ENCODE results near the gene MBIP. TPM values are rescaled to one million over a fixed set of nuclear protein-coding genes. Genes with fewer than 3 reads are reported as not detected.

Gene MBIP
- total RNA-seq, 3 donors from 2014 or later = 40.2 to 46.0 (median 44.1) TPM

DNA sequence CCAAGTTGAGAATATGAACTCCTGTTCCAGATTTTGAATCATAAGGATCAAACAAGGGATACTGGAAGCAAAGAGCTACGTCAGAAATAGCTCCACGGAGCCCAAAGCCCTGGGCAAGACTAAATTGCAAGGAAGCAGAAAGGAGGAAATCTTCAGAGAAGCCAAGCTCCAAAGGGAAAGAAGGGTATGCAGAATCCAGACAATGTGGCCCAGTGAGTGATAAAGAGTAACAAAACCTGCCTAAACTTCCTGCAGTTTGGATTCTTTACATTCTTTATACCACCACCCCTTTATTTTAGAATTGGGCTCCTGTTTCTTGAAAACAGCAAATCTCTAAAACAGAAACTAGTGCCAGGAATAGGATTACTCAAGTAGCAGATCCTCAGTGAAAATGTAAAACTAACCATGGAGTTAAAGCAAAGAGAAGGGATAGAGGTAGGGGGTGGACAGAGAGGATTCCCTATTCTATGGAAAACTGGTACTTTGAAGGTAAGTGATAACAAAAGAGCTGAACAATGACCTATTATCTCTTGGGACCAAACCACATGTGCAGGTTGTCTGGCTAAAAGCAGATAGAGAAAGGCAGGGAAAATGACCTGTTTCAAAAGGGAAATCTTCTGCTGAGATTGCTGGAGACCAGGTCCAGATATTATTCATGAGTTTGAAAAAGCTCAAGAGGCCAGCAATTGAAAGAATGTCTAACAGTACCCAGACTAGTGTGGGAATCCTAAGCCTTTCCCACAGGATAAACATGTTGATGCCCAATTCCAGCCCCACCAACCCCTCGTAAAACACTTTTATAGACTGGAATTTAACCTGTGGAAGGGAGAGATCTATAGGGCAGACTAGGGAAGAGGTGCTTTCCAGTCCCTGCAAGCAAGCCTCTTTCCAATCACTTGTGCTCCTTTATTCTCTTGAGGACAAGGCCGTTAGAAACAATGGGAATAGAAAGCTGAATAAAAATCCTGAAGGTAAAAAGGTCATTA, 24.5 kb downstream of the MBIP start:
- Mint-ChIP-seq H3K27me3 (ENCODE audit: low read depth) (no peaks in the 10 kb centered on the region), H3K4me3 (no peak overlapping the region), H3K9me3 (no peaks in the 10 kb centered on the region), H3K36me3 (ENCODE audit: insufficient read depth) (peaks cover 27% of the 10 kb centered on the region), H3K4me1 (ENCODE audit: low read depth) (no peaks in the 10 kb centered on the region)
- no peak for ATAC-seq
- no peak for DNase-seq

- Mint-ChIP-seq H3K27me3 (ENCODE audit: low read depth) (no peaks in the 10 kb centered on the region), H3K4me1 (ENCODE audit: low read depth) (no peaks in the 10 kb centered on the region), H3K4me3 (no peak overlapping the region), H3K9me3 (no peaks in the 10 kb centered on the region), H3K36me3 (ENCODE audit: insufficient read depth) (peaks cover 27% of the 10 kb centered on the region)
- ATAC-seq (no peak), DNase-seq (no peak)
These were observed 25.9 kb downstream of the MBIP start for GRCh38 chr14:36294543-36294942.

GRCh38 chr14:36293824-36294223, 26.6 kb downstream of the MBIP start:
- no peak for DNase-seq
- no peaks in the 10 kb centered on the region for H3K4me1 Mint-ChIP-seq (ENCODE audit: low read depth)
- H3K9me3 Mint-ChIP-seq = no peaks in the 10 kb centered on the region
- ATAC-seq = no peak
- no peaks in the 10 kb centered on the region for H3K27me3 Mint-ChIP-seq (ENCODE audit: low read depth)
- peaks cover 23% of the 10 kb centered on the region for H3K36me3 Mint-ChIP-seq (ENCODE audit: insufficient read depth)
- no peak overlapping the region for H3K4me3 Mint-ChIP-seq

GRCh38 chr14:36289954-36290353, 30.5 kb downstream of the MBIP start:
- Mint-ChIP-seq H3K4me3 (no peak overlapping the region), H3K36me3 (ENCODE audit: insufficient read depth) (no peaks in the 10 kb centered on the region), H3K27me3 (ENCODE audit: low read depth) (peaks cover 4% of the 10 kb centered on the region), H3K4me1 (ENCODE audit: low read depth) (no peaks in the 10 kb centered on the region), H3K9me3 (no peaks in the 10 kb centered on the region)
- ATAC-seq (no peak), DNase-seq (no peak)

DNA sequence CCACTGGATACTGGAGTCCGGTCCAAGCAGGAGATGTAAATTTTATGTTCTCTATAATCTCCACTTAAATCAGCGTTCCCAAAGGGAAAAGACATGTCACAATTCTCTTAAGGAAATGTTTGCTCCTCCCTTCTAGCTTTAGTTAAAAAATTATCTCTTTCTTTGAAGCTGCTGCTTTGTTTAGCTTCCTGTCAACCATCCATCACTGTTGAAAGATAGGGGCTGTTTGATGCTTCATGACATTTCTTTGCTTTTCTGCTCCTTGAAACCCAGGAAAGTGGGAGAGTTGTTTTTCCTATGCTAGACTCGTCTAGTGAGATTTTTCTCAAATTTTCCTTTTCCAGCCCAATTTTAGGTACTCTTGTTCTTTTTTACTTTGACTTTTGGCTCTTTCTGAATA, 31.9 kb downstream of the MBIP start:
- DNase-seq (no peak), ATAC-seq (no peak)
- H3K4me3 Mint-ChIP-seq = no peak overlapping the region
- H3K9me3 Mint-ChIP-seq = no peaks in the 10 kb centered on the region
- H3K36me3 Mint-ChIP-seq (ENCODE audit: insufficient read depth) = no peaks in the 10 kb centered on the region
- H3K4me1 Mint-ChIP-seq (ENCODE audit: low read depth) = no peaks in the 10 kb centered on the region
- peaks cover 5% of the 10 kb centered on the region for H3K27me3 Mint-ChIP-seq (ENCODE audit: low read depth)

DNA sequence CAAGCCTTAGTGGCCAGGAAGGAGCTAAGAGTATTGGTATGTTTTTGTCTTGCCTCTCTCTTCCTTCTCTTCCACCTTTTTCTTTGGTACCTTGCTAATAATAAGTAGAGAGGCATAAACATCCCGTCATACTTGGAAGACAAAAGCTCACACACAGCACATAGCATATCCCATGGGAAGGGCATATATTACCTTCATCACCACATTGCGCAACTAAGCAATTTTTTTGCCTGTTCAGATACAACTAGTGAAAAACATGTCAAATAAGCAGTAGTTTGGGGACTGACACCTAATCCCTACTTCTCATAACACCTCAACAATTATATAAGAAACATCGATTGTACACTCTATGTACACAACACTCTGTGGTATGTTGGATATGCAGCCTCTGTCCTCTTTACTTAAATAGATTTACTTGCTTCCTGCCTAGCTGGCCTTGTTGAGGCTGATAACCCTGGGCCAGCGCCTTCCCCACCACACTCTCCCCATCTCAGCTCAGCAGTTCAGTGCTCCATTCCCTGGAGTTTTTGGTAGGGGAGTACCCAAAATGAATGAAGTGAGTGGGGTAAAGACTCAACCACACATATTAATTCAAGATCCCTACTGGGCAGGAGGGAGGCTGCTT, 35.4 kb downstream of the MBIP start:
- no peak for ATAC-seq
- Mint-ChIP-seq H3K4me1 (ENCODE audit: low read depth) (no peaks in the 10 kb centered on the region), H3K36me3 (ENCODE audit: insufficient read depth) (no peaks in the 10 kb centered on the region), H3K9me3 (no peaks in the 10 kb centered on the region), H3K27me3 (ENCODE audit: low read depth) (peaks cover 15% of the 10 kb centered on the region), H3K4me3 (no peak overlapping the region)
- no peak for DNase-seq

- H3K27me3 Mint-ChIP-seq (ENCODE audit: low read depth) = peaks cover 23% of the 10 kb centered on the region
These were observed 39.1 kb downstream of the MBIP start for GRCh38 chr14:36281309-36281708.

DNA sequence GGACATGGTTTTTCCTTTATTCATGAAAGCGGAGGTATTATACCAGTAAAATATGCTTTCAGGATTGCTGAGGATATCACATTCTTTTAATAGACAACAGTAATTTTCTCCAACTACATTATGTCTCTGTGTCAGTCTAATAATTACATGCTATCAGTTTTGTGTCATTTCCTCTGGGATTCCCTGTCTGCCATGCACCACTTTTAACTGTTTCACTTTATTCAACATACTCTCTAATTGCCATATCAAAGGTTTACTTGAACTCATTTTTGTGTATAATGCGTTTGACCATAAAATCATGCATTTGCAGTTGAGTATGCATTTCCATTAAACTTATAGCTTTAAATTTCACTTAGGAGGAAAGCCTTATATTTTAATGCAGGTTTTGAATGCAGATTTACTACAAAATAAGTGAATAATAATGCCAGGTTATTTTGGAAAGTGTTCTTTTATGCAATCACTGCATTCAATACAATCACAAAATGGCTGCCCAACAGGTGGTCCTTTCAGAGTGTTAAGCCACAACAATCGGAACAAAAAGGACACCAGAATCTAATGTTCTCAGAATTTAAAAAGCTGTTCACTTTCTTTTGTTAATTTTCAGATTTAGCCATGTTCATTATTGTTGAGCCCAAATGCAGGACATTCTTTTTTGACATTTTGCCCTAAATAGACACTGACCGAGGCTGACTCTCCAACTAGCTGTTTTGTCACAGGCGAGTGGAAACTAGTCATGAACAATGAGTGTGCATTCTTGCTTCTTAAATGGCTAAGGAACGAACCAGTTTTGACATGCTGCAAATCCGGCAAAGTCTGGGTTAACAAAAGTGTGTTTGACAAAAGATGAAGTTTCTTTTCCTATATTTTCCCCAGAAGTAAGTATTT, 40.9 kb downstream of the MBIP start:
- Mint-ChIP-seq H3K27me3 (ENCODE audit: low read depth) (peaks cover 26% of the 10 kb centered on the region), H3K9me3 (no peaks in the 10 kb centered on the region), H3K36me3 (ENCODE audit: insufficient read depth) (no peaks in the 10 kb centered on the region), H3K4me1 (ENCODE audit: low read depth) (no peaks in the 10 kb centered on the region), H3K4me3 (no peak overlapping the region)
- ATAC-seq = no peak
- no peak for DNase-seq

More at GRCh38 chr14:36281309-36281708, 39.1 kb downstream of the MBIP start:
- Mint-ChIP-seq H3K36me3 (ENCODE audit: insufficient read depth) (no peaks in the 10 kb centered on the region), H3K4me1 (ENCODE audit: low read depth) (no peaks in the 10 kb centered on the region), H3K9me3 (no peaks in the 10 kb centered on the region), H3K4me3 (no peak overlapping the region)
- ATAC-seq (no peak), DNase-seq (no peak)

GRCh38 chr14:36275741-36276140, 44.7 kb downstream of the MBIP start:
- peaks cover 47% of the 10 kb centered on the region for H3K27me3 Mint-ChIP-seq (ENCODE audit: low read depth)
- no peak overlapping the region for H3K4me3 Mint-ChIP-seq
- H3K36me3 Mint-ChIP-seq (ENCODE audit: insufficient read depth) = no peaks in the 10 kb centered on the region
- H3K4me1 Mint-ChIP-seq (ENCODE audit: low read depth) = peaks cover 13% of the 10 kb centered on the region
- H3K9me3 Mint-ChIP-seq = no peaks in the 10 kb centered on the region
- DNase-seq = no peak
- no peak for ATAC-seq

DNA sequence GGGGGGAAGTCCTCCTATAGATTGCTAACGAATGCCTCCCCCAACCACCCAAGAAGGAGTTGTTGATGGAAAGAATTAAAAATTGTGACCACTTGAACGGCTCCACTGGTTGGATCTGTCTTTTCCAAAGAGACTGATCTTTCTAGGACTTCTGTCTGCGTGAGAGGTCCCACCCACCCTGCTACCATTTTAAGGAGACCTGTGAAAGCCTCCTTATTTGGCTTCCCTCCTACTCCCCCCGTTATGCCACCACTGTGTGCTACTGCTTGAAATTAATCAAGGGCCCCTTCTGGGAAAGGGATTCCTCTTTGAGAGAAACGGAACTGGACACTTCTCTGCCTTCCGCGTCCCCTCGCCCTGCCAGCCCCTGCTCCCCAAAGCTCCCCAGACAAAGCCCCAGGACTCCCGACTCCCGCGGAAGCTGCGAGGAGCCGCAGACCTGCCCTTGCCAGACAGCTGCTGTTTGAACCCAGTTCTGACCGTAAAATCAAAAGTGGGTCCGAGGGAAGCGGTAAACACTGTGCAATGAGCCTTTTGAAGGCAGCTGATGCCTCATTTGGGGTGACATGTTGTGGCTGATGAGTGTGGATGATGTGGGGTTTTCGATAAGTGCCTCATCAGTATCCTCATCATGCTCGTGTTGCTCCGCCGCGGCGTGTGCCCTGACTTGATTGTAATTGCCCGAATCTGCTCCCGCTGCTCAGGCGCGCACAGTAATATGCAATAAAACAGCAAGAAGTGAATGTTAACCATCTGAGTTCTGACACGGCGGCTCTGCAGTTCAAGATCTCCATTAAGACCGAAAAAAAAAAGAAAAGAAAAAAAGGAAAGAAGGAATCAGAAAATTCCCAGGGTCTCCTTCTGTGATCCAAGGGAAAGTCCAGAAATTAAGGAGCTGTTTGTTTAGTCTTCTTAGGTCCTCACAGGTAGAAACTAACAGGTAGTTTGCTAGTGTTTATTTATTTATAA, 48.2 kb downstream of the MBIP start:
- DNase-seq (no peak), ATAC-seq (peak; percentile 90 to 92)
- Mint-ChIP-seq H3K4me3 (peak overlapping the region; percentile 60), H3K4me1 (ENCODE audit: low read depth) (peaks cover 13% of the 10 kb centered on the region), H3K27me3 (ENCODE audit: low read depth) (peaks cover 45% of the 10 kb centered on the region), H3K9me3 (no peaks in the 10 kb centered on the region), H3K36me3 (ENCODE audit: insufficient read depth) (no peaks in the 10 kb centered on the region)

- H3K27me3 Mint-ChIP-seq (ENCODE audit: low read depth) = peaks cover 41% of the 10 kb centered on the region
- no peak overlapping the region for H3K4me3 Mint-ChIP-seq
These were observed 49.2 kb downstream of the MBIP start for GRCh38 chr14:36271222-36271621.

GRCh38 chr14:36270191-36270590, 50.2 kb downstream of the MBIP start:
- Mint-ChIP-seq H3K27me3 (ENCODE audit: low read depth) (peaks cover 40% of the 10 kb centered on the region), H3K9me3 (peaks cover 2% of the 10 kb centered on the region), H3K36me3 (ENCODE audit: insufficient read depth) (no peaks in the 10 kb centered on the region), H3K4me3 (no peak overlapping the region), H3K4me1 (ENCODE audit: low read depth) (peaks cover 13% of the 10 kb centered on the region)
- ATAC-seq (no peak), DNase-seq (no peak)

More at GRCh38 chr14:36271222-36271621, 49.2 kb downstream of the MBIP start:
- H3K9me3 Mint-ChIP-seq = no peaks in the 10 kb centered on the region
- DNase-seq (no peak), ATAC-seq (no peak)
- H3K4me1 Mint-ChIP-seq (ENCODE audit: low read depth) = peaks cover 13% of the 10 kb centered on the region
- no peaks in the 10 kb centered on the region for H3K36me3 Mint-ChIP-seq (ENCODE audit: insufficient read depth)

DNA sequence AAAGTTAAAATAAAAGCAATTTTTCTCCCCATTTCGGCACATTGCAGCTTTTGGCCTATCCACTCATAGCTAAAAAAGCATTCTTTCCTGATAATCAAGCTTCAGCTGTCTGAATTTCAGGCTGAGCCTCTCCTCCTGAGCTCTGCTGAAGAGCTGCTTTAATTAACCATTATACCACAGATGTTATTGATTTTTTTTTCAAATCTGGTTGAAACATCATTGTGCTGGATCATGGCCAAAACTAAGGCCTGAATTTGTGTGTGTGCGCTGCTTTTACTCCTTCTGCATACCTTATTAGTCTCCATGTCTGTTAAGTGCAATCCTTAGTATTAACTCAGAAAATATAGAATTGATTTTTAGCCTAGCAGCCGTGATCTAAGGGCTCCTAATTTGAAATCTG, 52.3 kb downstream of the MBIP start:
- Mint-ChIP-seq H3K4me1 (ENCODE audit: low read depth) (peaks cover 10% of the 10 kb centered on the region), H3K36me3 (ENCODE audit: insufficient read depth) (no peaks in the 10 kb centered on the region), H3K9me3 (peaks cover 4% of the 10 kb centered on the region), H3K27me3 (ENCODE audit: low read depth) (peaks cover 25% of the 10 kb centered on the region), H3K4me3 (no peak overlapping the region)
- no peak for DNase-seq
- ATAC-seq = no peak

Measured in activated T-cell treated with anti-CD3 and anti-CD28 coated beads, Interleukin-2, amount 50 U/mL, for 4 hours (primary cell).